ENCODE results near the gene MYADM.

MYADM gene

DNA sequence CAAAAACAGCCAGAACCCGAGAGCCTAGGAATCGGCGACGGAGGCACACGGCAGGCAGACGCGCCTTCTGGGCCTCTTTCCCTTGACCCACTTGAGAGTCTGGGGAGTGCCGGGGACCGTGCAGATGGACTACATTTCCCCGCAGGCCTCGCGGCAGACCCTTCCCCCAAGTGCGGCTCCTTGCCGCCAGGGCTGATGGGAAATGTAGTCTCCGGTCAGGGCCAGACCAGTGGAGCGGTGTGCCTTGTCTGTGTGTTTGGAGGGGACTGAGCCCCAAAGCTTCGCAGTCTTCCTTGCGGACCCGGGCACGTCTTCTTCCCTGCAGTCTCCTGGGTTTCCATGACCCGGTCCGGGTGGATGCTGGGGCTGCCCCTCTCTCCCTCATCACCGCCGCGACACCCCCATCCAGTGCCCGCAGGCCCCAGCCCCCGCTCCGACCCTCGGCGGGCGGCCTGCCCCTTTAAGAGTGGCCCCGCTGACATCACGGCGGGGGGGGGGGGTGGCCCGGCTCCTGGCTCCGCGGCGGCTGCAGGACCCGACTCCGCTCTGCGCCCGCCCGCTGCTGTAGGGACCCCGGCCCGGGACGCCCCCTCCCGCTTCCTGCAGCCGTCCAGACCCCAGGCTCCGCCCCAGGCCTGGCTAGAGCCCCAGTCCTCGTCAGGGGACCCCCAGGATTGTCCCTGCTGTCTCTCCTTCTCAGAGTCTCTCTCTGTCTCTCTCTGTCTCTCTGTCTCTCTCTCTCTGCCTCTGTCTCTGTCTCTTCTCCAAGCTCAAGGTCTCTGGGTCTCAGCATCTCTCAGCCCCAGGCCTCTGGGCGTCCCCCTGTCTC, 40.6 kb downstream of the MYADM start:
- peaks cover 0 to 17% of the 10 kb centered on the region in 2 experiments for H3K4me1 ChIP-seq (ENCODE audit: control insufficient read depth in 1 of 2, insufficient read depth in 1 of 2, low read depth in 1 of 2, low read length in 1 of 2)
- no peak overlapping the region for H3K4me3 ChIP-seq (ENCODE audit: low read depth in 1 of 2, low read length in 1 of 2)
- no peak for TF ChIP-seq CTCF (IDR thresholded peaks at IDR 0.05)
- no peaks in the 10 kb centered on the region for H3K9me3 ChIP-seq
- H3K27ac ChIP-seq = no peak overlapping the region
- peaks cover 100% of the 10 kb centered on the region for H3K27me3 ChIP-seq
- no peaks in the 10 kb centered on the region for H3K36me3 ChIP-seq

DNA sequence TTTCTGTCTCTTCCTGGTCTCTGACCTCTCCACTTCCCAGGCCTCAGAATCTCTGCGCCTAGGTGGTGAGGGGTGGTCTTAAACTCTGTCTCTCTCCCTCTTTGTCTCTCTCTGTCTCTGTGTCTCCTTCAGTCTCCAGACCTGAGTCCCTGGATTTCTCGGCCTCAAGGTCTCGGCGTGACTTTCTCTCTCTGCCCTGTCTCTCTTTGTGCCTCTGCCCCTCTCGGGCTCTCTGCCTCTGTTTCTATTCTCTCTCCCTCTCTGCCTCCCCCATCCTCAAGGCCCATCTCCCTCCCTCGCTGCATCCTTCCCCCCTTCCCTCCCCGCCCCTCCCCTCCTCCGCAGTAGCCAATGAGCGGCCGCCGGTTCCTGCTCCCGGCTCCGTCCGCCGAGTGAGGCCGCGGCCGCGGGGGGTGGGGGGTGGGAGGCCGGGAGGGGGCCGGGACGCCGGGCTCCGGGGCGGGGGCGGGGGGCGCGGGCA, 41.3 kb downstream of the MYADM start, which contains the start of gene CACNG7:
Gene CACNG7 (plus strand): TSS at position 344 of the 481 bp plus-strand sequence. CDS start 3,554 bp downstream, outside the sequence.
- TF ChIP-seq CTCF (IDR thresholded peaks at IDR 0.05) = no peak
- Histone ChIP-seq H3K4me1 (ENCODE audit: control insufficient read depth in 1 of 2, insufficient read depth in 1 of 2, low read depth in 1 of 2, low read length in 1 of 2) (peaks cover 0 to 17% of the 10 kb centered on the region in 2 experiments), H3K27me3 (peaks cover 100% of the 10 kb centered on the region), H3K9me3 (no peaks in the 10 kb centered on the region), H3K4me3 (ENCODE audit: low read depth in 1 of 2, low read length in 1 of 2) (no peak within 1 kb of the TSS), H3K36me3 (no peaks in the 10 kb centered on the region), H3K27ac (no peak within 1 kb of the TSS)

GRCh38 chr19:53909471-53910169, 41.9 kb downstream of the MYADM start:
- Histone ChIP-seq H3K4me1 (ENCODE audit: control insufficient read depth in 1 of 2, insufficient read depth in 1 of 2, low read depth in 1 of 2, low read length in 1 of 2) (peaks cover 0 to 17% of the 10 kb centered on the region in 2 experiments), H3K9me3 (no peaks in the 10 kb centered on the region), H3K27ac (no peak overlapping the region), H3K4me3 (ENCODE audit: low read depth in 1 of 2, low read length in 1 of 2) (no peak overlapping the region), H3K27me3 (peaks cover 93% of the 10 kb centered on the region), H3K36me3 (no peaks in the 10 kb centered on the region)
- TF ChIP-seq CTCF (IDR thresholded peaks at IDR 0.05) = no peak

GRCh38 chr19:53910170-53910518, 42.5 kb downstream of the MYADM start:
- H3K9me3 ChIP-seq = no peaks in the 10 kb centered on the region
- H3K27me3 ChIP-seq = peaks cover 88% of the 10 kb centered on the region
- peaks cover 0 to 17% of the 10 kb centered on the region in 2 experiments for H3K4me1 ChIP-seq (ENCODE audit: control insufficient read depth in 1 of 2, insufficient read depth in 1 of 2, low read depth in 1 of 2, low read length in 1 of 2)
- H3K36me3 ChIP-seq = no peaks in the 10 kb centered on the region
- H3K4me3 ChIP-seq (ENCODE audit: low read depth in 1 of 2, low read length in 1 of 2) = no peak overlapping the region
- no peak overlapping the region for H3K27ac ChIP-seq
- no peak for TF ChIP-seq CTCF (IDR thresholded peaks at IDR 0.05)

DNA sequence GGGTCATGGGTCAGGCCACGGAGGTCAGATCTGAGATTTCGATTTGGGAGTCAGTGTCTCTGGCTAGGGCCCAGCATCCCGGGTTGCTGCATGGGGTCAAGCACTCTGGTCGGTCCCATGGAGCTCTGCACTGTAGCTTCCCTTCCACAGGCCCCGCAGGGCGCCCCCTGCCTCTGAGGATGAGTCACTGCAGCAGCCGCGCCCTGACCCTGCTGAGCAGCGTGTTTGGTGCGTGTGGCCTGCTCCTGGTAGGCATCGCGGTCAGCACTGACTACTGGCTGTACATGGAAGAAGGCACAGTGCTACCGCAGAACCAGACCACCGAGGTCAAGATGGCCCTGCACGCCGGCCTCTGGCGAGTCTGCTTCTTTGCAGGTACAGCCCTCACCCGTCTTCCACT, 45.0 kb downstream of the MYADM start:
- peaks cover 0 to 7% of the 10 kb centered on the region in 2 experiments for H3K4me1 ChIP-seq (ENCODE audit: control insufficient read depth in 1 of 2, insufficient read depth in 1 of 2, low read depth in 1 of 2, low read length in 1 of 2)
- no peaks in the 10 kb centered on the region for H3K36me3 ChIP-seq
- no peak for TF ChIP-seq CTCF (IDR thresholded peaks at IDR 0.05)
- no peak overlapping the region for H3K27ac ChIP-seq
- H3K4me3 ChIP-seq (ENCODE audit: low read depth in 1 of 2, low read length in 1 of 2) = no peak overlapping the region
- H3K9me3 ChIP-seq = no peaks in the 10 kb centered on the region
- peaks cover 79% of the 10 kb centered on the region for H3K27me3 ChIP-seq
